Endometrial microvascular endothelial cells (primary cell): ENCODE data around the gene IP6K1. TPM values are rescaled to one million over a fixed set of nuclear protein-coding genes. Genes with fewer than 3 reads are reported as not detected.

Experiments
- in situ Hi-C: cut with HindIII; loops from 2 replicates; pipeline ENCODE4 v1.10.0; 2017; ENCODE audit warnings: low sequenced_read_pairs, low pct_unique_long_range_greater_than_20kb; ENCODE audit errors: inconsistent ontology term
- total RNA-seq: library from RNA; depleted of rRNA; stranded (reverse); fragments of >200 nt; gene quantifications from one replicate; pipeline ENCODE4 v1.2.3, GENCODE V29; 2015; ENCODE audit errors: inconsistent ontology term

The IP6K1 gene
- total RNA-seq, 1 donor from 2014 or later, result 38.7 TPM

DNA sequence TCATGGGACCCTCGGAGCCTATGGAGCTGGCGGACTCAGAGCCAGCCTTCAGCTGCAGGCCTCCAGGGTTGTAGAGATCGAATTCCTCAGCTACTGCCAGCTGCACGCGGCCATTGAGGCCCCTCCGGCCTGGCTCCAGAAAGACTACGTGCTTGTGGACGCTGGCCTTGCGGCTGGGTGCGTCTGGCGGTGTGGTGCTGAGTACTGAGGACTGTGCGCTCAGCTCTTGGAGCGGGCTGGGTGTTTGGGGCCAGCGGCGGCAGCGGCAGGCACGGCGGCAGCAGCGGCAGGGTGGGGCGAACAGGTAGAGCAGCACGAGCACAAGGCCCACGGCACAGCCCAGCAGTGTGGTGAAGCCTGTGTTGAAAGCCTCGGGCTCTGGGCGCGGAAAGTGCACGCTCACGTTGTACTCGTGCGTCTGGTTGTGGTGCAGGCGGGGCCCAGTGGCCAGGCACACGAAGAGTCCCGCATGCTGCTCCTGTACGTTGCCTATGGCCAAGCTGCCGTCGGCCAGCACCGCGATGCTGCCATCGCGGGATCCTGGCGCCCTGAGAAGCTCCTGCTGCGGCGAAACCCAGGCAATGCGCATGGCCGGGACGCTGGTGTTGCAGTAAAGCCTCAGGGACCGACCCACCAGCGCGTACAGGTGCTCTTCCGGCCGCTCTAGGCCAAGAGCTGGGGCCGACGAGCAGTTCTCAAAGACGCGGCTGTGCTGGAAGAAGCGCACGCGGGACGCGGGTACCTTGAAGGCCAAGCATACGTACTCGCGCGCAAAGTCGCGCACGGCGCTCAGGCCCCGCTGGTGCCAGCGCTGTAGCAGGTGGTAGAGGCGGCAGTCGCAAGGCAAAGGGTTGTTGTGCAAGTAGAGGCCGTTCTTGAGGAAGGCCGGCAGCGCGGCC lies 68.1 kb downstream of the IP6K1 start:
- in situ Hi-C loops, result no loop called here

DNA sequence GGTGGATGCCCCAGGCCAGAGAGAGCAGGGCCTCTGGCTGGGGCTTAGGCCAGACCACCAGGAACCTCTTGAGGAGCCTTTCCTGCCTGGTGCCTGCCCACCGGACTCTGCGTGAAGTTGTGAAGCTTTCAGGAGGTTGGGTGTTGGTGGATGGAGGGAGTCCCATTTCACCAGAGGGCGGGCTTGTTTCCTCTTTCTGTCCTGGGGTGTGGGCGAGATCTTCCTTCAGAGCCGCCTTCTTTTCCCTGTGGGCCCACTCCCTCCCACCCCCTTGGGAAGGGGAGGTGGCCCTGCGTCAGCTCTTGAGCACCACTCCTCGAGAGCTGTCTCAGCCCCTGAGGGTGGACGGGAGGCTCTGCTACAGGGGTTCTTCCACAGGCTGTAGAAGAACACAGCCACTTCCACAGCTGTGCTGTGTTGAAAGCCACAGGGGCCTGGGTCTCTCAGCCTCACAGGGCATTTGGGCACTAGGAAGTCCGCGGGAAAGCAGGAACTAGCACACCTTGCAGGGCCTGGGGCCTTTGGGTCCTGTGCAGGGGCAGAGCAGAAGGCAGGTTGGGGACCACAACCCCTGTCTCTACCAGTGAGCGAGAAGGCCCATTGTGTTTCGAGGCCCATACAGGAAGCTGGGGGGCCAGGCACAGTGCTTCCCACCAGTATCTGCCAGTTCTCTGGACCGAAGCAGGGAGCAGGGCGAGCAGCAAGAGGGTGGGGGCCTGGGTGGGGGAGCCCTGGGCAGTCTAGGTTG lies 69.0 kb downstream of the IP6K1 start:
- in situ Hi-C loops, result no loop called here

DNA sequence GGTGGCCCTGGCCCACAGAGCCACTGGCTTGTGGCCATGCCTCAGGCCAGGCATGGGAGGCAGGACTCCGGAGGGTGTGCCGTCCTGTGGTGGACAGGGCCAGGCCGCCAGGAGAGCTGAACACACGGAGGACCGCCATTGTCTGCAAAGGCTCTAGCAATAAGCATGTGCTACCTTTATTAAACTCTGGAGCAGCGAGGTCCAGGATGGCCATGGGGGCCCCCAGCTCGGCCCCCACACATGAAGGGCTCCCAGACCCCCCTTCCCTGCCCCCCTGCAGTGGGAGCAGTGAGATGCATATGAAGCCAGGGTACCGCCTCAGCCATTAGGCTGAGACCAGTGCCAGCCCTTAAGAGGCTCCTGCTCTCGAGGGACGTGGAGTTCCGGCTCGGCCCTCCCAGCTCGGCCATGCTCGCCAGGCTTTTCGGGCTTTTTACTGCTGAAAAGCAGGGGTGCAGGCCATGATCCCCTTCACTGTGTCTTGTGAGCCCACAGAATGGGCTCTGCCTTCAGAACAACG lies 69.6 kb downstream of the IP6K1 start:
- in situ Hi-C loops, result no loop called here

DNA sequence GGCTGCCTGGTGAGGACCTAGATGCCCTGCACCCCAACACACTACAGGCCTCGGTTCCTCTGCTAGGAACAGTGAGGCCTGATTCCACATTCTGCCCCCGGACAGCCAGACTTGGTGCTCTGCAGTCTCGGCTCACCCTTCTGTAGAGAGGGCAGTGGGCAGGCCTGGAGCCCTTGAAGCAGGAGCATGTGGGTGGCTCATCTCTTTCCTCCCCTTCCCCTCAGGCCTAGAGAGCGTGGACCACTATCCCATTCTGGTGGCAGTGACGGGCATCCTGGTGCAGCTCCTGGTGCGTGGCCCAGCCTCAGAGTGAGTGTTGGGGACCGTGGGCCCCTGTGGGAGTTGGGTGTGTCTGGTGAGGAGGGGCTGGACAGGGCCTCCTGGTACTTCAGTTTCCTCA lies 70.2 kb downstream of the IP6K1 start:
- in situ Hi-C loops, result no loop called here

DNA sequence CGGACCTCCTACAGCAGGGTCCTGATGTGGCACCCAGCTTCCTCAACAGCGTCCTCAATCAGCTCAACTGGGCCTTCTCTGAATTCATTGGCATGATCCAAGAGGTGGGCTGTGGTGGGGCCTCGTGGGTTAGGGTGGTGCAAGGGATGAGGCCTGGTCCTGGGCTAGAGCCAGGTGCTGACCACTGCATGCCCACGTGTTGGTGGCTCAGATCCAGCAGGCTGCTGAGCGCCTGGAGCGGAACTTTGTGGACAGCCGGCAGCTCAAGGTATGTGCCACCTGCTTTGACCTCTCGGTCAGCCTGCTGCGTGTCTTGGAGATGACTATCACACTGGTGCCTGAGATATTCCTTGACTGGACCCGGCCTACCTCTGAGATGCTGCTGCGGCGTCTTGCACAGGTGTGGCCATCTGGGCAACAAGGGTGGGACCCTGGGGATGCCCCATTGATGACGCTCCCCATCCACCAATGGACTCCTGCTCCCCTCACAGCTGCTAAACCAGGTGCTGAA lies 70.7 kb downstream of the IP6K1 start:
- in situ Hi-C loops, result no loop called here

DNA sequence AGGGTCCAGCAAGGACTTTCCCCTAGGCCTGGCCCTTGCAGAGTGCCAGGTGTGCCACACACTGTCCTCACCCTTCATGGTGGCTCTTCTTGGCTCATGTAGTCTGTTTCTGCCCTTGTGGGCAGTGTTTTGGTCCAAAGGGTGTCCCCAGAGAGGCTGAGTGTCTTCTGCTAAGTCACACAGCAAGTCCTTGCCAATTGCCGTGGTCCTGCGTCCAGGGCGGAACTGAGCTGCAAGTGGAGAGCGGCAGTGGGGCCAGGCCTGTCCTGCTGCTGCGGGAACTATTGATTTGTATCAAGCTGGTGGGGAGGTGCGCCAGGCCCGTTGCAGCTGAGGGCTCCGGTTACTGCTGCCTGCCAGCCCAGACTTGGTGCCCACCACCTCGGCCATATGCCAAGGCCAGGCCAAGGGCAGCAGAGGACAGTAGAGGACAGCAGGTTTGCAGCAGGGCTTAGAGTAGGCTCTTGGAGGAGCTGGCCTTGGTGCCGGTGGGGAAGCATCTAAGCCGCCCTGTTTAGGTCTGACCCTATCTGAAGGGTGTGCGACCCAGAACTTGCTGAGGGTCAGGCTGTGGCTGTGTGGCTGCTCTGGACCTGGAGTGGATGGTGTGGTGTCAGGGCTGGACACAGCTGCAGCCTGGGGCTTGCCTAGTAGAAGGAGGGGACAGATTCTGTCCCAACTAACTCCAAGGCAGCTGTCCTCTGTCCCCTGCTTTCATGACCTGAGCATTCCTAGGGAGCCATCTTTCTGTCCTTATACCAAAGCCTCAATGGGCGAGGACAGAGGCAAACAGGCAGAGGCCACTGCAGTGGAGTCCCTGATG lies 71.4 kb downstream of the IP6K1 start:
- in situ Hi-C loops, result no loop called here

DNA sequence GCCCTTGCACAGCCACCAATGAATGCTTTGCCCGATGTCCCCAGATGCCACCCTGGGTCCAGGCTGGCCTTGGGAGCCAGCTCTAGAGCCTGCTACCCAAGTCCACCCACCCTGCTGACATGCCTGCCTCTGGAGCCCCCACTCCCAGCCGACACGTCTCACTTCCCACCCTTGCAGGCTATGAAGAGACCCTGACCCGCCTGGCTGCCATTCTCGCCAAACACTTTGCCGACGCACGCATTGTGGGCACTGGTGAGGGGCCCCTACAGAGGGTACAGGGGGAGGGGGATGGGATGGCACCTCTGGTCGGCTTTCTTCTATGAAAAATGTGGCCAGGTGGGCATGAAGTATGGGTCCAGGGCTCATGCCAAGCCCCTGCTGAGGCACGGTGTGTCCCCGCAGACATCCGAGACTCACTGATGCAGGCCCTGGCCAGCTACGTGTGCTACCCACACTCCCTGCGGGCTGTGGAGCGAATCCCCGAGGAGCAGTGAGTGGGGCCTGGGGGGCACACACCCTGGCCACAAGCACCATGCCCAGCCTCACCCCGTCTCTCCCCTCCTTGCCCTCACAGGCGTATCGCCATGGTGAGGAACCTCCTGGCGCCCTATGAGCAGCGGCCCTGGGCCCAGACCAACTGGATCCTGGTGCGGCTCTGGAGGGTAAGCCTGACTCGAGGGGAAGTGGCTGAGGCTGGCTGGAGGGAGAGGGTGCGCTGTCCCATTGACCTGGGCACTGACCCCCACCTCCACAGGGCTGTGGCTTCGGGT lies 72.8 kb downstream of the IP6K1 start:
- in situ Hi-C loops, result no loop called here

DNA sequence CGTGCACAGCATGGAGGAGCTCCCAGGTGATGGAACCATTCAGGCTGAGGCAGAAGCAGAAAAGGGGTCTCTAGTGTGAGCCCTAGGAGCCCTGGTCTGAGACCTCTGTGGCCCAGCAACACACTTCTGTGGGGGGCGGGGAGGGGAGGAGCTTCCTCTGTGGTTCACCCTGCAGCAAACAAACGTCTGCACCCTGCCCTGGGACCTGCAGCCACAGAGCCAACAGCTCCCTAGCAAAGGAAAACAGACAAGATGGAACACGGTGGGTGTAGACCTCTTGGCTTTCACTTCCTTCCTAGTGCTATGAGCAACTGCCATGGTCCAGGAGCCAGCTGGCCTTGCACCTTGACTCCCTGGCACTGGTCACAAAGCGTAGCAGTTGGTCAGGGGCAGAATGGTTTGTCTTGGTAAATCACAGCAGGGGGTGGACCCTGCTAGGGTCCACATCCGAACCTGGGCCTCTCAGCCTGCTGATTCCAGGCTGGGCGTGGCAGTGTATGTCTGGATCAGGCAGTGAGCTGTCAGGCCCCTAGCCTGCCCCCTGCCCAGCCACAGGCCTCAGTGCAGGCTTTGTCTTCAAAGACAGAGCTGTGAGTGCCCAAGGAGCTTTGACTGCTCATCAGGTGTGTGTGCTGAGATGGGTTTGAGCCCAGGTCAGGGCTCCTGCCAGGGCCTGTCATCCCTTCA lies 73.6 kb downstream of the IP6K1 start:
- in situ Hi-C loops, result no loop called here

DNA sequence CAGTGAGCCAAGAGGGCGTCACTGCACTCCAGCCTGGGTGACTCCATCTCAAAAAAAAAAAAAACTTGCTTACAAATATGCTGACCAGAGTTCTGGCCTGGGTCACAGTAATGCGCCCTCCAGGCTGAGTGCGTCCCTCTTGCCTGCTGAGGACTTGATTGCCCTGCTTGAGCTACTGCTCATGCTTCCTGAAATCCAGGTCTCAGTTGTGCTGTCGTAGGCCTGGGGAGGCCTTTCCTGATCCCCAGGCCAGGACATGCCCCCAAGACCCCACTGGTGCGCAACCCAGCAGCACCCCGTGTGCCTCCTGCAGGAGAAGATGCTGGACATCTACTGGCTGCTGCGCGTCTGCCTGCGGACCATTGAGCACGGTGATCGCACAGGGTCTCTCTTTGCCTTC lies 74.2 kb downstream of the IP6K1 start:
- in situ Hi-C loops, result no loop called here

DNA sequence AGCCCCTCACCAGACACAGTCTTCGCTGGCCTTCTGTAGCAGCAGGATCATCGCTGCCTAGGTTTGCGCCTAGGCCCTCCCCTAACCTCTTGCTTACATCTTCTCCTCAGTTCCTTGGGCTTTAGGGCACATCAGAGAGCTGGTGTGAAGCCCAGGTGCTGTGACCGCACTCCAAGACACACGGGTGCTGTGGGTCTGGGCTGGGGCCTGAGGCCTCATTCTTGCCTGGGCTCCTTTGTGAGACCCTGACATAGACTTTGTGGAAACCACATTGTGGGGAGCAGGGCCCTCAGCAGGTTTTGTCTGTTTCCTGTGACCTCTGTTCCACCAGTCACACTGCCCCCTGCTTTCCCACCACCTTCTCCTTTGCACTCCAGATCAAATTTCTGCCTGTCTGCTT lies 74.9 kb downstream of the IP6K1 start:
- in situ Hi-C loops, result no loop called here

DNA sequence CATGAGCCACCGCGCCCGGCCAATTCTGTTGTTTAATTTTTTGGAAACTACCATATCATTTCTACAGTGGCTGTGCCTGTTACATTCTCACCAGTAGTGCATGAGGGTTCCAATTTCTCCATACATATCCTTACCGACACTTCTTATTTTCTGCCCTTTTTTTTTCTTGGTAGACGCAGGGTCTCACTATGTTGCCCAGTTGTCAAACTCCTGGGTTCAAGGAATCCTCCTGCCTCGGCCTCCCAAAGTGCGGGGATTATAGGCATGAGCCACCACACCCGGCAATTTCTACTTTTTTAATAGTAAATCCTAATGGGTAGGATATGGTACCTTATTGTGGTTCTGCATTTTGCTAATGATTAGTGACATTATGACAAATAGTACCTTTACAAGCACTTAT lies 76.5 kb downstream of the IP6K1 start:
- in situ Hi-C loops, result no loop called here

DNA sequence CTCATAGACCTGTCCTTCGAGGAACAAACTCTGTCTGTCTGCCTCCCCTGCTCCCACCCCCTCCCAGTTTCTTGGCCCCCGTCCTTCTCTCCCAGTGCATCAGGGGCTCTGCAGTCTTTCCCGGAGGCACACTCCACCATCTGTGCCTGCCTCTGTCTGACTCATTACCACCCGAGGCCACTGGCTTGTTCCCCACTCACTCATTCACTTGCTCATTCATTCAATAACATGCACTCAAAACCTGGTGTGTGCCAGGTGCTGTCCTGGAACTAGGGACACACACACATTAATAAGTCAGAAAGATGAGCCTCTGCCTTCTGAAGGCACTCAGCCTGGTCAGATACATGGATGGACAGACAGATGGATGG lies 79.2 kb downstream of the IP6K1 start:
- in situ Hi-C loops, result no loop called here

DNA sequence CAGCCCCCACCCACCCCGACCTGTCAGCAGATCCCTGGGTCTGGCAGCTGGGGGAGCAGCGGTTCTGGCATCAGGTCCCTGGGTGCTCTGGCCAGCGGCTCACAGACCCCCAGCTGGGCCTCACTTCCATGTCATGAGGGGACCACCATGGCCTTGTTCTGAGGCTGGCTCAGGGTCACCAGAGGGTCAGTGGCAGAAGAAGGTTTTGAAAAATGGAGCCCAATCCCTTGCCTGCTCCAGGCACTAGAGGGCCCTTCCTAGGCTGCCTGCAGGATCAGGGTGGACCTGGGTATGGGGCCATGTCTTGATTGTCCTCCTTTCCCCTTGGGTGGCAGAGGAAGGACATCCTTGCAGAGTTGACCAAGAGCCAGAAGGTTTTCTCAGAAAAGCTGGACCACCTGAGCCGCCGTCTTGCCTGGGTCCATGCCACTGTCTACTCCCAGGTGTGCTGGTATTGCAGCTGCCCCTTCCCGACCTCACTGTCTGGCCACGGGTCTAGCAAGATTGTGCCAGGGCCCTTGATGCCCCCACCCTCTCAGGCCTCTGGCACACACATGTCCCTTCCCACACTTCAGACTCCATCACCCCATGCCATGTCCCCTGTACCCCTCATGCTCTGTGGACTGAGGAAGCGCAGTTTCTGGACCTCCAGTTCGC lies 79.8 kb downstream of the IP6K1 start:
- in situ Hi-C loops, result no loop called here

DNA sequence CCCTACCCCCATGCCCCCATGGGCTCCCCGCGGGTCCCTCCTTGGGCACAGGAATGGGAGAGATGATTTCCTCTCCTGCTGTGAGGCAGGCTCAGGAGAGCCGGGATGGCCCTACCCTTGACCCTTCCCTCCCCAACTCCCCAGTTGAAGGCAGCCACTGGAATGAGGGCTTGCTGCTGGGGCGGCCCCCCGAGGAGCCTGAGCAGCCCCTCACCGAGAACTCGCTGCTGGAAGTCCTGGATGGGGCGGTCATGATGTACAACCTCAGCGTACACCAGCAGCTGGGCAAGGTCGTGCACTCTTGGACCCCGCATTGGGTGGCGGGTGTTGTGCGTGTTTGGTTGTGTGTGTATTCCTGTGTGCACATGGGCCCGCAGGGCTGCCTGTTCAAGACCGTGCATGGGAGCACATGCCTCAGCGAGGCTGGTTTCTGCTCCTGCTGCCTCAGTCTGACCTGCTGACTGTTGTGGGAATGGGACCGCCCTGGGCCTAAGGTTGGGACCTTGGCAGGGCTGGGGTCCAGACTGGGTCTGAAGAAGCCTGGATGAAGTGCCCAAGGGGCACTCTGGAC lies 80.9 kb downstream of the IP6K1 start:
- in situ Hi-C loops, result no loop called here

DNA sequence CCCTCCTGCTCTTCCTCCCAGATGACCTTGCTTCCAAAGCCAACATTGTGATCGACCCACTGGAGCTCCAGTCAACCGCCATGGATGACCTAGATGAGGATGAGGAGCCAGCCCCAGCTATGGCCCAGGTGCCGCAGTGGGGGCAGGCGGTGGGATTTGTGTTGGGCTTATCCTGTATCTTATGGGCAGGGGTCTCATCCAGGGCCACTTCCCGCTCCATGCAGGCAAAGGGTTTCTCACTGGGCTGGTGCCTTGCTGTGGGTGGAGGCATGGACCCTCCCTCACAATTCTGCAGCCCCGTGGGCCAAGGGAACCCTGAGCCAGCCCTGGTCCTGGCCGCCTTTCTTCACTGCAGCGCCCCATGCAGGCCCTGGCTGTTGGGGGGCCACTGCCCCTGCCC lies 81.7 kb downstream of the IP6K1 start:
- in situ Hi-C loops, result no loop called here

DNA sequence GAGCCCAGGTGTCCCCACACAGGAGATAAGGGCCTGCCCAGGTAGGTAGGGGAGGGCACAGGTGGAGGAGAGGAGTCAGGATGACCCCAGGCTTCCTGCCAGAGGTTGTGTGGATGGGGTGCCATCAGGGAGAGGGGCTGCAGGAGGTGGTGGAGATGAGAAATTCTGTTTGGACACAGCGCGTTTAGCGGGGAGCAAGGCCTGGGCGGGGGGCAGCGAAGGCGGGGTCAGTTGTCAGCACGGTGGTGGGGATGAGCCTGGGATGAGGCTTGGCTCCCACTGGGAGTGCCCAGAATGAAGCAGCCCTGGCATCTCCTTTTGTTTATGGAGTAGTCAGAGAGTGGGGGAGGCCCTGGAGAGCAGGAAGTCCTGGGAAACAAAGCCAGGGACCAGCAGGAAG lies 82.4 kb downstream of the IP6K1 start:
- in situ Hi-C loops, result no loop called here

DNA sequence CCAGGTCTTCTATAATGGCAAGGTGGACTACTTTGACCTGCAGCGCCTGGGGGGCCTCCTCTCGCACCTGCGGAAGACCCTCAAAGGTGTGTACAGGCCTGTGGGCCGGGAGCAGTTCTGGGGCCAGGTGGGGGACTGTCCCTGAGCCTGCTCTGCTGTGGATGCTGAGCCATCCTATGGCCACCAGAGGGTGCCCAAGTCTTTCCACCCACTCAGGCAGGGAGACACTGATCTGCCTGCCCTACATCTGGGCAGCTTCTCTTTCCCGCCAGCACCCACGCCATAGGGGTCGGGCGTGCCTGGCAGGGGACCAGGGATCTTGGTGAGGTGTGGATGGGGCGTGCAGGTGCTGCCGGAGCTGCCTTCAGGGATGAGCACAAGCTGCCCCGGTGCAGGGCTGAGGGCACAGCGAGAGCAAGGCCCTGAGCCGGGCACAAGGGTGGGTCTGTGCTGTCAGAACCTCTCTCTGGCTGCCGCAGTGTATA lies 82.9 kb downstream of the IP6K1 start:
- in situ Hi-C loops, result no loop called here
